Spleen (tissue), 7 donors: Measurements from ENCODE around the gene NAB1.

ENCODE experiments used
- CTCF ChIP-seq, 11 experiments: fragments of 200-600 bp in 7 of 11; fragments of 450-650 bp in 4 of 11; sonication (generic) in 4 of 11; IDR thresholded peaks in 8 of 11; conservative IDR thresholded peaks in 3 of 11; 1 replicate in 7 of 11; 2 replicates in 4 of 11; pipeline versions ENCODE4 v1.4.0 to v1.8.0; 2016 to 2021; ENCODE audit warnings: antibody characterized with exemption in 11 of 11, inconsistent platforms in 4 of 11, mild to moderate bottlenecking in 1 of 11
- POLR2A ChIP-seq, 3 donors: fragments of 450-650 bp; IDR thresholded peaks; one replicate each; pipeline ENCODE4 v1.5.1; 2017; ENCODE audit warnings: antibody characterized with exemption in 3 of 3, mild to moderate bottlenecking in 1 of 3
- POLR2AphosphoS5 ChIP-seq, 3 donors: sonication (generic); formaldehyde crosslinking; IDR thresholded peaks; one replicate each; pipeline ENCODE4 v1.5.1; 2017; ENCODE audit warnings: antibody characterized with exemption in 3 of 3
- donor health status: DM: no; HTN: no; CAD: no; lungs with moderate emphysema.
- donor health status: DM: no; HTN: no; CAD: no.
- donor health status: DM: no; HTN: no; CAD: no.

- no peak for TF ChIP-seq CTCF (IDR thresholded peaks at IDR 0.05 in 8 of 11, conservative IDR thresholded peaks at IDR 0.05 in 3 of 11)
- TF ChIP-seq POLR2A (IDR thresholded peaks at IDR 0.05): no peak
- TF ChIP-seq POLR2AphosphoS5 (IDR thresholded peaks at IDR 0.05): no peak
These were observed 6.7 kb downstream of the NAB1 start for GRCh38 chr2:190655570-190655969.
